CD4-positive, alpha-beta T cell treated with Interleukin-4 for 4 hours (primary cell): ENCODE data around the gene GPR155.
"Not testable (repeated sequence)": the region's sequence is repeated elsewhere in the genome, so short reads cannot be mapped to it uniquely, and the experiment has no call there.

Experiments used
- DNase-seq: peaks from one replicate; pipeline ENCODE4 v3.0.0-alpha.2; 2020

GPR155 gene

GRCh38 chr2:174431902-174432301 lies 54.9 kb downstream of the GPR155 start:
- DNase-seq: no peak

GRCh38 chr2:174430066-174430465 lies 56.8 kb downstream of the GPR155 start:
- DNase-seq: no peak

GRCh38 chr2:174428214-174428613 lies 58.6 kb downstream of the GPR155 start:
- no peak for DNase-seq

GRCh38 chr2:174412256-174412655 lies 74.6 kb downstream of the GPR155 start:
- no peak for DNase-seq

- DNase-seq: not testable (repeated sequence)
Observed at GRCh38 chr2:174410039-174410438, 76.8 kb downstream of the GPR155 start.

- DNase-seq: no peak
Observed at GRCh38 chr2:174403628-174404027, 83.2 kb downstream of the GPR155 start.

GRCh38 chr2:174400853-174401252 lies 86.0 kb downstream of the GPR155 start:
- no peak for DNase-seq

- no peak for DNase-seq
Observed at GRCh38 chr2:174399171-174399570, 87.7 kb downstream of the GPR155 start.

GRCh38 chr2:174397773-174398172 lies 89.1 kb downstream of the GPR155 start:
- no peak for DNase-seq

- DNase-seq: no peak
Observed at GRCh38 chr2:174395969-174396630, 90.7 kb downstream of the GPR155 start.

GRCh38 chr2:174395284-174395968 lies 91.4 kb downstream of the GPR155 start, which contains the start of gene SCRN3:
Gene SCRN3, plus strand, starts transcription at chr2:174395730. Its CDS starts 2,554 bp downstream, at chr2:174398284.
- peak; percentile 83 for DNase-seq

- DNase-seq: no peak
Observed at GRCh38 chr2:174392706-174393105, 94.1 kb downstream of the GPR155 start.

- not testable (repeated sequence) for DNase-seq
Observed at GRCh38 chr2:174390303-174390702, 96.5 kb downstream of the GPR155 start.

GRCh38 chr2:174389542-174389941 lies 97.3 kb downstream of the GPR155 start:
- no peak for DNase-seq

GRCh38 chr2:174388706-174389105 lies 98.1 kb downstream of the GPR155 start:
- not testable (repeated sequence) for DNase-seq

GRCh38 chr2:174385201-174385600 lies 101.6 kb downstream of the GPR155 start:
- DNase-seq: no peak

GRCh38 chr2:174383796-174384195 lies 103.0 kb downstream of the GPR155 start:
- no peak for DNase-seq
